NOMO-1 treated with dmso at 0.1 percent for 144 hours (cell line): ENCODE data around the gene RFTN1.

Source experiments
- DNase-seq: peaks from one replicate; lab custom pipeline; 2025; ENCODE audit not compliant: unreplicated experiment; lab: John Stamatoyannopoulos, UW

Gene RFTN1

GRCh38 chr3:16383864-16384263 is 129.6 kb downstream of the RFTN1 start:
- DNase-seq, result no peak

- no peak for DNase-seq
These were observed 130.7 kb downstream of the RFTN1 start for GRCh38 chr3:16382845-16383244.

GRCh38 chr3:16381426-16381825 is 132.1 kb downstream of the RFTN1 start:
- DNase-seq, result no peak

- DNase-seq, result no peak
These were observed 133.1 kb downstream of the RFTN1 start for GRCh38 chr3:16380421-16380820.

- no peak for DNase-seq
These were observed 133.7 kb downstream of the RFTN1 start for GRCh38 chr3:16379838-16380237.

- no peak for DNase-seq
These were observed 134.6 kb downstream of the RFTN1 start for GRCh38 chr3:16378920-16379319.

GRCh38 chr3:16378415-16378814 is 135.1 kb downstream of the RFTN1 start:
- no peak for DNase-seq

- no peak for DNase-seq
These were observed 135.6 kb downstream of the RFTN1 start for GRCh38 chr3:16377847-16378302.

- DNase-seq, result no peak
These were observed 136.3 kb downstream of the RFTN1 start for GRCh38 chr3:16377196-16377595.

- no peak for DNase-seq
These were observed 137.6 kb downstream of the RFTN1 start for GRCh38 chr3:16375891-16376290.

GRCh38 chr3:16374935-16375245 is 138.6 kb downstream of the RFTN1 start:
- no peak for DNase-seq

- no peak for DNase-seq
These were observed 139.2 kb downstream of the RFTN1 start for GRCh38 chr3:16374047-16374934.

GRCh38 chr3:16373341-16373946 is 140.1 kb downstream of the RFTN1 start:
- DNase-seq, result no peak

- DNase-seq, result no peak
These were observed 140.9 kb downstream of the RFTN1 start for GRCh38 chr3:16372362-16373292.

GRCh38 chr3:16370872-16371740 is 142.4 kb downstream of the RFTN1 start:
- DNase-seq, result no peak

GRCh38 chr3:16370503-16370871 is 143.0 kb downstream of the RFTN1 start:
- DNase-seq, result no peak

GRCh38 chr3:16369885-16370284 is 143.6 kb downstream of the RFTN1 start:
- no peak for DNase-seq

GRCh38 chr3:16369276-16369675 is 144.2 kb downstream of the RFTN1 start:
- no peak for DNase-seq

GRCh38 chr3:16366581-16366980 is 146.9 kb downstream of the RFTN1 start:
- DNase-seq, result no peak

GRCh38 chr3:16365491-16366128 is 147.9 kb downstream of the RFTN1 start:
- no peak for DNase-seq
